ENCODE results near the gene CCZ1.
A peak's percentile ranks its signal among the peaks of the same experiment; 100 is the strongest.
"Not testable (repeated sequence)": the region's sequence is repeated elsewhere in the genome, so short reads cannot be mapped to it uniquely, and the experiment has no call there.

Gene CCZ1

DNA sequence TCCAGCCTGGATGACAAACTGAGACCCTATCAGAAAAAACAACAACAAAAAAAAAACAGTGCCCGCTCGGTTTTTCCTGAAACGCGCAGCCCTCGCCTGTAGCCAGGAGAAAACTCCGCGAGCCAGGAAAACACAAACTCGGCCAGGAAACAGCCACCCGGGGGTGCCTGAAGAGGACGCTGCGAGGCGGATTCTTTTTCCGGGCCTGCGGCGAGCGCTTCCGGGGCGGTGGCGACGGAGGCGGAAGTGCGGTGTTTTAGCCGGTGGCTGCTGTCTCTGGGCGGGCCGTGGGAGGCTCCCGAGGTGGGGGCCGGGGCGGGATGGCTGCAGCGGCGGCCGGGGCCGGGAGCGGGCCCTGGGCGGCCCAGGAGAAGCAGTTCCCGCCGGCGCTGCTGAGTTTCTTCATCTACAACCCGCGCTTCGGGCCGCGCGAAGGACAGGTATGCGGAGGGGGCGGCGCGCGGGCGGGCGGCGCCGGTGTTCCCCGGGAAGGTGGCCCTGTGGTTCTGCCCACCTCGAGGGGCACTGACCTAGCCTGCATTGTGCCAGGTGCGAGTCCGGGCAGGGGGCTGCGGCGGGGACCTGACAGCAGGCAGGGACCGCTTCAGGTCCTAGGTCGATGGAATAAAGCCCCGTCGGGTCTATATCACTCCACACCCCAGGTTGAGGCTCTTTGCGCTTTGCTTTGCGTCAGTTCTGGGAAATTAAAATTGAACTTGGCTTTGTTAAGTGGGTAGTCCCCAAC lies at the start of gene CCZ1:
CCZ1 (plus strand) TSS at position 254 of the 745 bp plus-strand sequence; CDS start at position 321, 67 bp downstream.
- H3K27ac ChIP-seq (ENCODE audit: low read depth in 2 of 2, low read length in 2 of 2), result peak within 1 kb of the TSS; percentile 47 to 52
- H3K4me1 ChIP-seq (ENCODE audit: control insufficient read depth in 2 of 2, insufficient read depth in 2 of 2, low read length in 2 of 2); H3K9me3 ChIP-seq (ENCODE audit: control insufficient read depth in 2 of 2, low read length in 2 of 2); H3K36me3 ChIP-seq (ENCODE audit: control insufficient read depth in 2 of 2, insufficient read depth in 2 of 2, low read length in 2 of 2); H3K27me3 ChIP-seq (ENCODE audit: control insufficient read depth in 2 of 2, insufficient read depth in 2 of 2, low read length in 2 of 2): not testable (repeated sequence)
- peak within 1 kb of the TSS in 1 of 2 donors; percentile 38 for H3K9ac ChIP-seq (ENCODE audit: low read depth in 1 of 2, low read length in 2 of 2)
- H3K4me3 ChIP-seq (ENCODE audit: low read length in 2 of 2), result peak within 1 kb of the TSS; percentile 43 to 65

GRCh38 chr7:5850944-5851343 lies 47.6 kb upstream of the CCZ1 start:
- no peaks in the 10 kb centered on the region for H3K36me3 ChIP-seq (ENCODE audit: control insufficient read depth in 2 of 2, insufficient read depth in 2 of 2, low read length in 2 of 2)
- H3K27ac ChIP-seq (ENCODE audit: low read depth in 2 of 2, low read length in 2 of 2), result no peak overlapping the region

DNA sequence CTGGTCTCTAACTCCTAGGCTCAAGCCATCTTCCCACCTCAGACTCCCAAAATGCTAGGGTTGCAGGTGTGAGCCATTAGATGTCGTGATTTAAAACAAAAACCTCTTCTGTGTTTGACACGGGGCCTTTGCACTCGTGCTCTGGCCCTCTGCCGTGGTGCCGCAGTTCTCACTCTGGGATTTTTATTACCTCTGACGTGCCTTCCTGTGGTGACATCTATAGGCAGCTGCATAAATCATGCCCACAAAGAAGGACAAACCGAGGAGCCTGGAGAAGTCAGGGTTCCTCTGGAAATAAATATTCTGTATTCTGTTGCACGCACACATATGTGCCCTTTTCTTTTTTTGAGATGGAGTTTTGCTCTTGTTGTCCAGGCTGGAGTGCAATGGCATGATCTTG lies 43.8 kb upstream of the CCZ1 start:
- no peak overlapping the region for H3K9ac ChIP-seq (ENCODE audit: low read depth in 1 of 2, low read length in 2 of 2)
- H3K27me3 ChIP-seq (ENCODE audit: control insufficient read depth in 2 of 2, insufficient read depth in 2 of 2, low read length in 2 of 2), result no peaks in the 10 kb centered on the region
- H3K9me3 ChIP-seq (ENCODE audit: control insufficient read depth in 2 of 2, low read length in 2 of 2), result no peaks in the 10 kb centered on the region
- no peaks in the 10 kb centered on the region for H3K36me3 ChIP-seq (ENCODE audit: control insufficient read depth in 2 of 2, insufficient read depth in 2 of 2, low read length in 2 of 2)
- peaks cover 0 to 2% of the 10 kb centered on the region in 2 donors for H3K4me1 ChIP-seq (ENCODE audit: control insufficient read depth in 2 of 2, insufficient read depth in 2 of 2, low read length in 2 of 2)
- no peak overlapping the region for H3K4me3 ChIP-seq (ENCODE audit: low read length in 2 of 2)
- H3K27ac ChIP-seq (ENCODE audit: low read depth in 2 of 2, low read length in 2 of 2), result no peak overlapping the region

More at GRCh38 chr7:5850944-5851343, 47.6 kb upstream of the CCZ1 start:
- no peaks in the 10 kb centered on the region for H3K4me1 ChIP-seq (ENCODE audit: control insufficient read depth in 2 of 2, insufficient read depth in 2 of 2, low read length in 2 of 2)
- H3K9ac ChIP-seq (ENCODE audit: low read depth in 1 of 2, low read length in 2 of 2), result no peak overlapping the region
- no peaks in the 10 kb centered on the region for H3K27me3 ChIP-seq (ENCODE audit: control insufficient read depth in 2 of 2, insufficient read depth in 2 of 2, low read length in 2 of 2)
- H3K4me3 ChIP-seq (ENCODE audit: low read length in 2 of 2), result no peak overlapping the region
- no peaks in the 10 kb centered on the region for H3K9me3 ChIP-seq (ENCODE audit: control insufficient read depth in 2 of 2, low read length in 2 of 2)

- not testable (repeated sequence) for H3K9ac ChIP-seq (ENCODE audit: low read depth in 1 of 2, low read length in 2 of 2); H3K36me3 ChIP-seq (ENCODE audit: control insufficient read depth in 2 of 2, insufficient read depth in 2 of 2, low read length in 2 of 2)
Measured at GRCh38 chr7:5857041-5857575, 41.4 kb upstream of the CCZ1 start.

GRCh38 chr7:5858494-5858893 lies 40.0 kb upstream of the CCZ1 start:
- not testable (repeated sequence) for H3K36me3 ChIP-seq (ENCODE audit: control insufficient read depth in 2 of 2, insufficient read depth in 2 of 2, low read length in 2 of 2); H3K4me1 ChIP-seq (ENCODE audit: control insufficient read depth in 2 of 2, insufficient read depth in 2 of 2, low read length in 2 of 2); H3K27ac ChIP-seq (ENCODE audit: low read depth in 2 of 2, low read length in 2 of 2); H3K9ac ChIP-seq (ENCODE audit: low read depth in 1 of 2, low read length in 2 of 2); H3K27me3 ChIP-seq (ENCODE audit: control insufficient read depth in 2 of 2, insufficient read depth in 2 of 2, low read length in 2 of 2); H3K4me3 ChIP-seq (ENCODE audit: low read length in 2 of 2); H3K9me3 ChIP-seq (ENCODE audit: control insufficient read depth in 2 of 2, low read length in 2 of 2)

More at GRCh38 chr7:5857041-5857575, 41.4 kb upstream of the CCZ1 start:
- not testable (repeated sequence) for H3K27me3 ChIP-seq (ENCODE audit: control insufficient read depth in 2 of 2, insufficient read depth in 2 of 2, low read length in 2 of 2); H3K9me3 ChIP-seq (ENCODE audit: control insufficient read depth in 2 of 2, low read length in 2 of 2); H3K4me3 ChIP-seq (ENCODE audit: low read length in 2 of 2); H3K27ac ChIP-seq (ENCODE audit: low read depth in 2 of 2, low read length in 2 of 2); H3K4me1 ChIP-seq (ENCODE audit: control insufficient read depth in 2 of 2, insufficient read depth in 2 of 2, low read length in 2 of 2)

DNA sequence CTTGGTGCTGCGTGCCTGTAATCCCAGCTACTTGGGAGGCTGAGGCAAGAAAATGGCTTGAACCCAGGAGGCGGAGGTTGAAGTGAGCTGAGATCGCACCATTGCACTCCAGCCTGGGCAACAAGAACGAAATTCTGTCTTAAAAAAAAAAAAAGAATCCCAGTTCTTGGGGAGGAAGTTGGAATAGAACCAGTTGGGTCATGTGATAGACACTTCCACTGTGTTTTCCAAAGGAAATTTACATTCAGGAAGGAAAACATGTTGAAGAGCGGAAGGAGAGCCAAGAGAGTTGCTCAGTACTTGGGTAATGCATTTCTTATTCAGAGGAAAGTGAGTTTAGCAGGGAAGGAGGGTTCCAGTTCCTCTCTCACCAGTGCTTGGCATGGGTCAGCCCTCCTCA lies 37.3 kb upstream of the CCZ1 start:
- H3K9ac ChIP-seq (ENCODE audit: low read depth in 1 of 2, low read length in 2 of 2); H3K4me3 ChIP-seq (ENCODE audit: low read length in 2 of 2); H3K27me3 ChIP-seq (ENCODE audit: control insufficient read depth in 2 of 2, insufficient read depth in 2 of 2, low read length in 2 of 2); H3K4me1 ChIP-seq (ENCODE audit: control insufficient read depth in 2 of 2, insufficient read depth in 2 of 2, low read length in 2 of 2); H3K36me3 ChIP-seq (ENCODE audit: control insufficient read depth in 2 of 2, insufficient read depth in 2 of 2, low read length in 2 of 2); H3K27ac ChIP-seq (ENCODE audit: low read depth in 2 of 2, low read length in 2 of 2); H3K9me3 ChIP-seq (ENCODE audit: control insufficient read depth in 2 of 2, low read length in 2 of 2): not testable (repeated sequence)

DNA sequence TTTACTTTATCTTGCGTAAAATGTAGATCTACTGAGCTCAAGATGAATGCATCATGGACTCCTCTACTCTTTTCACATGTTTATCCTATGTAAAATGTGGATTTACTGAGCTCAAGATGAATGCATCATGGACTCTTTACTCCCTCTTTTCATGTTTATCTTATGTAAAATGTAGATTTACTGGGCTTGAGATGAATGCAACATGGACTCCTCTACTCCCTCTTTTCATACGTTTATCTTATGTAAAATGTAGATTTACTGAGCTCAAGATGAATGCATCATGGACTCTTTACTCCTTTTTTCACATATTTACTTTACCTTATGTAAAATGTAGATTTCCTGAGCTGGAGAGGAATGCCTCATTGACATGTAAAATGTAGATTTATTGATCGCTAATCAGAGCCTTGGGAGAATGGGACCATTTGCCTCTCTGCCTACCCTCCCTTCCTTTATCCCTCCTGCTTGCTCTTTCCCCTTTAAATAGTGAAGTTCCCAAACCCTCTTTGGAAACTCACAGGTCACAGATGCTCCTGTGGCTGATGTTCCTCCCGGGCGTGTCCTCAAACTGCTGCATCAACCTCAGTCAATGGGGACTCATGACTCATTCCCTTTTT lies 35.7 kb upstream of the CCZ1 start:
- not testable (repeated sequence) for H3K27me3 ChIP-seq (ENCODE audit: control insufficient read depth in 2 of 2, insufficient read depth in 2 of 2, low read length in 2 of 2); H3K9ac ChIP-seq (ENCODE audit: low read depth in 1 of 2, low read length in 2 of 2); H3K27ac ChIP-seq (ENCODE audit: low read depth in 2 of 2, low read length in 2 of 2); H3K4me1 ChIP-seq (ENCODE audit: control insufficient read depth in 2 of 2, insufficient read depth in 2 of 2, low read length in 2 of 2); H3K4me3 ChIP-seq (ENCODE audit: low read length in 2 of 2); H3K36me3 ChIP-seq (ENCODE audit: control insufficient read depth in 2 of 2, insufficient read depth in 2 of 2, low read length in 2 of 2); H3K9me3 ChIP-seq (ENCODE audit: control insufficient read depth in 2 of 2, low read length in 2 of 2)

- H3K4me1 ChIP-seq (ENCODE audit: control insufficient read depth in 2 of 2, insufficient read depth in 2 of 2, low read length in 2 of 2); H3K27me3 ChIP-seq (ENCODE audit: control insufficient read depth in 2 of 2, insufficient read depth in 2 of 2, low read length in 2 of 2); H3K36me3 ChIP-seq (ENCODE audit: control insufficient read depth in 2 of 2, insufficient read depth in 2 of 2, low read length in 2 of 2); H3K4me3 ChIP-seq (ENCODE audit: low read length in 2 of 2); H3K9ac ChIP-seq (ENCODE audit: low read depth in 1 of 2, low read length in 2 of 2); H3K27ac ChIP-seq (ENCODE audit: low read depth in 2 of 2, low read length in 2 of 2); H3K9me3 ChIP-seq (ENCODE audit: control insufficient read depth in 2 of 2, low read length in 2 of 2): not testable (repeated sequence)
Measured at GRCh38 chr7:5865279-5865931, 33.1 kb upstream of the CCZ1 start.

DNA sequence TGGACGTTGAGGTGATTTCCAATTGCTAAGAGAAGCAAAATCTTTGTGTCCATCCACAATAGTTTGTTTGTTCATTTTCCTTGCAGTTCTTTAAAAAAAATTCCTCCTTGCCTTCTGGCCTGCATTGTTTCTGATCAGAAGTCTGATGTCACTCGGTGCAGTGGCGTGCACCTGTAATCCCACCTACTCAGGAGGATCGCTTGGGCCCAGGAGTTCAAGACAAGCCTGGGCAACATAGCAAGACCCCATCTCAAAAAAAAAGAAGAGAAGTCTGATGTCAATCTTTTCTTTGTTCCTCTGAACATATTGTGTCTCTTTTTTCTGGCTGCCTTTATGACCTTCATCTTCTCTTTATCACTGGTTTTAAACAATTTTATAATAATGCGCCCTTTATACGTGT lies 31.5 kb upstream of the CCZ1 start:
- no peaks in the 10 kb centered on the region for H3K4me1 ChIP-seq (ENCODE audit: control insufficient read depth in 2 of 2, insufficient read depth in 2 of 2, low read length in 2 of 2)
- H3K9me3 ChIP-seq (ENCODE audit: control insufficient read depth in 2 of 2, low read length in 2 of 2), result no peaks in the 10 kb centered on the region
- no peak overlapping the region for H3K27ac ChIP-seq (ENCODE audit: low read depth in 2 of 2, low read length in 2 of 2)
- H3K9ac ChIP-seq (ENCODE audit: low read depth in 1 of 2, low read length in 2 of 2), result no peak overlapping the region
- H3K36me3 ChIP-seq (ENCODE audit: control insufficient read depth in 2 of 2, insufficient read depth in 2 of 2, low read length in 2 of 2), result no peaks in the 10 kb centered on the region
- no peak overlapping the region for H3K4me3 ChIP-seq (ENCODE audit: low read length in 2 of 2)
- H3K27me3 ChIP-seq (ENCODE audit: control insufficient read depth in 2 of 2, insufficient read depth in 2 of 2, low read length in 2 of 2), result no peaks in the 10 kb centered on the region

- H3K9ac ChIP-seq (ENCODE audit: low read depth in 1 of 2, low read length in 2 of 2); H3K27me3 ChIP-seq (ENCODE audit: control insufficient read depth in 2 of 2, insufficient read depth in 2 of 2, low read length in 2 of 2); H3K9me3 ChIP-seq (ENCODE audit: control insufficient read depth in 2 of 2, low read length in 2 of 2); H3K4me3 ChIP-seq (ENCODE audit: low read length in 2 of 2); H3K4me1 ChIP-seq (ENCODE audit: control insufficient read depth in 2 of 2, insufficient read depth in 2 of 2, low read length in 2 of 2); H3K36me3 ChIP-seq (ENCODE audit: control insufficient read depth in 2 of 2, insufficient read depth in 2 of 2, low read length in 2 of 2); H3K27ac ChIP-seq (ENCODE audit: low read depth in 2 of 2, low read length in 2 of 2): not testable (repeated sequence)
Measured at GRCh38 chr7:5868928-5869341, 29.6 kb upstream of the CCZ1 start.

Measured in mucosa of rectum (tissue), 2 donors.